ENCODE measurements around the gene SPART.

Gene SPART

GRCh38 chr13:36362914-36363313, 16.7 kb upstream of the SPART start:
- no peak for DNase-seq (ENCODE audit: low read depth in 1 of 2, low spot score in 1 of 2)
- in situ Hi-C loops (cut with HindIII; ENCODE audit: low pct_unique_long_range_greater_than_20kb, low sequenced_read_pairs) = no loop called here
- no peak for TF ChIP-seq JUND (IDR thresholded peaks at IDR 0.05; ENCODE audit: low read depth)

DNA sequence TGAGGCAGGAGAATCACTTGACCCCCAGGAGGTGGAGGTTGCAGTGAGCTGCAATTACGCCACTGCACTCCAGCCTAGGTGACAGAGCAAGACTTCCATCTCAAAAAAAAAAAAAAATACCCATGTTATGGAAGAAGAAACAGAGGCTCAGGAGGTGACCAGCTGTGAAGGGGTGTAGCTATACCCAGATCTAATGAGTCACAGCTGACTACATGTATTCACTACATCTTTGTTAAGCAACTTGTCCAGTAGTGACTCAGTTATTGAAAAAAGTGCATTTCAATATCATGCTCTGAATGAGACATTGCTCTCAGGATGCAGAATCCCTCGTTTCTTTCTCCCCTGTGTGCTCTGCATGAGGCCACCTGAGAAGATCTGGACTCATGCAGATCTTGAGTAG, 16.1 kb upstream of the SPART start:
- no peak for DNase-seq (ENCODE audit: low read depth in 1 of 2, low spot score in 1 of 2)
- in situ Hi-C loops (cut with HindIII; ENCODE audit: low pct_unique_long_range_greater_than_20kb, low sequenced_read_pairs) = no loop called here
- no peak for TF ChIP-seq JUND (IDR thresholded peaks at IDR 0.05; ENCODE audit: low read depth)

- TF ChIP-seq JUND (IDR thresholded peaks at IDR 0.05; ENCODE audit: low read depth) = no peak
- DNase-seq (ENCODE audit: low read depth in 1 of 2, low spot score in 1 of 2) = no peak
- in situ Hi-C loops (cut with HindIII; ENCODE audit: low pct_unique_long_range_greater_than_20kb, low sequenced_read_pairs) = no loop called here
These were observed 14.7 kb upstream of the SPART start for GRCh38 chr13:36360903-36361302.

DNA sequence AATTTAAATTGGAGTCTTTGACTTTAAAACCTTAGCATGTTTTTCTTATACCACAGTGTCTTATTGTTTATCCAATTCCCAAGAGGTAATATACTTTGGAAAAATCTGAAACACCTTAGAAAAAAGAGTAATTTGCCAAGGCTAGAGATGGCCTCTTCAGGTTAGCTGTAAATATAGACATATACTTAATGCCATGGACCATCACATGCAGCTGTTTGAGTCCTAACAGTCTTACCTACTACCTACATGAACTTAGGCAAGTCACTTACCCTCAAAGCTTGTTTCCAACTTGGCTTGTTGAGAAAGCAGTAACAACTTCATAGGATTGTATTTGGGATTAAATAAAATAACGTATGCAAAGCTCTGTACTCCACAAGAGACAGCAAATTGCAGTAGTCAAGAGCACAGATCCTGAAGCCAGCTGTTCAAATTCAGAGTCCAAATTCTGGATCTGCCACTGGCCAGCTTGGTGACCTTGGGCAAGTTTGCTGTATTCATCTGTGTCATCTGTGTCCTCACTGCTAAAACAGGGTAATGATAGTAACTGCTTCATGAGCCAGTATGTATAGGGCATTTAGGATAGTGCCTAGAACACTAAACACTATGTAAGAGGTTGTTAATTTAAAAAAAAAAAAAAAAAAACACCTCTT, 13.2 kb upstream of the SPART start:
- in situ Hi-C loops (cut with HindIII; ENCODE audit: low pct_unique_long_range_greater_than_20kb, low sequenced_read_pairs) = no loop called here
- DNase-seq (ENCODE audit: low read depth in 1 of 2, low spot score in 1 of 2) = no peak
- TF ChIP-seq JUND (IDR thresholded peaks at IDR 0.05; ENCODE audit: low read depth) = no peak

DNA sequence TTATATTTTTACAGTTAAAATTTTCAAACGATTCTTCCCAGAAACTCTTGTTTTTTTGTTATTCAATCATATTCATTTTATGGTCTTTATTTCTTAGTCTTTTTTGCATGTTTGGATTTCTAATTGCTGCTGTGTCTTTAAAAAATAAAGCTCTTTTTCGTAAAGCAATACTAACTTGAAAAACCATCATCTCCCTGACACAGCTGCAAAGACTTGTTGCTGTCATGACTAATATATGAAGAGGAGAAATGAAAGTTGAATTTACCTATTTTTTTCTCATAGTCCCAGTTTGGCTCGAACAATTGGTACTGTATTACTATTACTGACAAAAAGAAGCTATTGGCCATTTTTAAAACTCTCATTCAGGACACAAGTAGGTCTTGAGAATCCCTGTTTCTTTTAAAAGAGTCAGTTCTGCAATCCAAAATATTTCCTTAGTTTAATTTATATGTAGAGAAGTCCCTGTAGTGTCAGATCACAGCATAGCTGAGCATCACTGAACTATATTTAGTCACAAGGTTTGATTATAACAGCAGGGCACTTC, 12.1 kb upstream of the SPART start:
- TF ChIP-seq JUND (IDR thresholded peaks at IDR 0.05; ENCODE audit: low read depth) = no peak
- in situ Hi-C loops (cut with HindIII; ENCODE audit: low pct_unique_long_range_greater_than_20kb, low sequenced_read_pairs) = no loop called here
- no peak for DNase-seq (ENCODE audit: low read depth in 1 of 2, low spot score in 1 of 2)

DNA sequence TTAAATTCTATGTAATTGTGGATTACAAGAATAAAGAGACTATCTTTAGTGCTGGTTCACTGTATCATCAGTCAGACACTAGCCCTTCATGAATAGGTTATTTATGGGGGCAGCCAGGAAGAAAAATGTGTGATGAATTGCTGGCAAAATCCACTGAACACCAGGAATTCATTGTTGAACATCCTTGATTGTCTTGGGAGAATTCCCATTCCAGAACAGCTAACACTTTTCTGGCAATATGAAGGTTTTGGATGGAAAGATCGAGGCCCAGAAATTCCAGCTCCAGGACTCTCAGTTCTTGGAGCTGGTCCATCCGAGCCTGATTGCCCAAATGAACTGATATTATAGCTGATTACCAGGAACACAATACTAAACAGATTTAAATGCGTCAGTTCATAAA, 11.5 kb upstream of the SPART start:
- in situ Hi-C loops (cut with HindIII; ENCODE audit: low pct_unique_long_range_greater_than_20kb, low sequenced_read_pairs) = no loop called here
- TF ChIP-seq JUND (IDR thresholded peaks at IDR 0.05; ENCODE audit: low read depth) = no peak
- DNase-seq (ENCODE audit: low read depth in 1 of 2, low spot score in 1 of 2) = no peak

DNA sequence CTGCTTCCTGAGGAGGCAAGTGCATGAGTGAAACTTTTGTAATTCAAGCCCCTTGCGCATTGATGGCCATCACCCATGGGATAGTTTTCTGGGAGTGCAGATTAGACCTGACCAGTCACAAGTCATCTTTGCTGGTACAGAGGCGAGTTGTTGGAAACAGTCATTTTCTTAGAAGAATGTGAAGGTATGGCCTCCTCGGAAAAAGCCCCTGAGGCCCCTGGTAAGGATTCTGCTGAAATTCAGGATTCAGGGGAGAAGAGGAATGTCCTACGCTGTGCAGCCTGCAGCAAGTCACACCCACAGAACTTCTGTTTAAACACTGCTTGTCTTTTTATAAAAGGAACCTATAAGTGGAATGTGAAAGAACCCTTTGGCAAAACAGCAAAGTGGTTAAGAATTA, 11.0 kb upstream of the SPART start:
- in situ Hi-C loops (cut with HindIII; ENCODE audit: low pct_unique_long_range_greater_than_20kb, low sequenced_read_pairs) = no loop called here
- no peak for TF ChIP-seq JUND (IDR thresholded peaks at IDR 0.05; ENCODE audit: low read depth)
- DNase-seq (ENCODE audit: low read depth in 1 of 2, low spot score in 1 of 2) = no peak

- no peak for TF ChIP-seq JUND (IDR thresholded peaks at IDR 0.05; ENCODE audit: low read depth)
- no peak for DNase-seq (ENCODE audit: low read depth in 1 of 2, low spot score in 1 of 2)
- in situ Hi-C loops (cut with HindIII; ENCODE audit: low pct_unique_long_range_greater_than_20kb, low sequenced_read_pairs) = no loop called here
These were observed 9.9 kb upstream of the SPART start for GRCh38 chr13:36356058-36356457.

- DNase-seq (ENCODE audit: low read depth in 1 of 2, low spot score in 1 of 2) = no peak
- in situ Hi-C loops (cut with HindIII; ENCODE audit: low pct_unique_long_range_greater_than_20kb, low sequenced_read_pairs) = no loop called here
- no peak for TF ChIP-seq JUND (IDR thresholded peaks at IDR 0.05; ENCODE audit: low read depth)
These were observed 9.4 kb upstream of the SPART start for GRCh38 chr13:36355632-36356031.

GRCh38 chr13:36354842-36355623, 8.8 kb upstream of the SPART start:
- DNase-seq (ENCODE audit: low read depth in 1 of 2, low spot score in 1 of 2) = no peak
- TF ChIP-seq JUND (IDR thresholded peaks at IDR 0.05; ENCODE audit: low read depth) = no peak
- in situ Hi-C loops (cut with HindIII; ENCODE audit: low pct_unique_long_range_greater_than_20kb, low sequenced_read_pairs) = no loop called here

GRCh38 chr13:36353001-36353400, 6.8 kb upstream of the SPART start:
- in situ Hi-C loops (cut with HindIII; ENCODE audit: low pct_unique_long_range_greater_than_20kb, low sequenced_read_pairs) = no loop called here
- DNase-seq (ENCODE audit: low read depth in 1 of 2, low spot score in 1 of 2) = no peak
- no peak for TF ChIP-seq JUND (IDR thresholded peaks at IDR 0.05; ENCODE audit: low read depth)

GRCh38 chr13:36352350-36352749, 6.2 kb upstream of the SPART start:
- TF ChIP-seq JUND (IDR thresholded peaks at IDR 0.05; ENCODE audit: low read depth) = no peak
- in situ Hi-C loops (cut with HindIII; ENCODE audit: low pct_unique_long_range_greater_than_20kb, low sequenced_read_pairs) = no loop called here
- DNase-seq (ENCODE audit: low read depth in 1 of 2, low spot score in 1 of 2) = no peak

DNA sequence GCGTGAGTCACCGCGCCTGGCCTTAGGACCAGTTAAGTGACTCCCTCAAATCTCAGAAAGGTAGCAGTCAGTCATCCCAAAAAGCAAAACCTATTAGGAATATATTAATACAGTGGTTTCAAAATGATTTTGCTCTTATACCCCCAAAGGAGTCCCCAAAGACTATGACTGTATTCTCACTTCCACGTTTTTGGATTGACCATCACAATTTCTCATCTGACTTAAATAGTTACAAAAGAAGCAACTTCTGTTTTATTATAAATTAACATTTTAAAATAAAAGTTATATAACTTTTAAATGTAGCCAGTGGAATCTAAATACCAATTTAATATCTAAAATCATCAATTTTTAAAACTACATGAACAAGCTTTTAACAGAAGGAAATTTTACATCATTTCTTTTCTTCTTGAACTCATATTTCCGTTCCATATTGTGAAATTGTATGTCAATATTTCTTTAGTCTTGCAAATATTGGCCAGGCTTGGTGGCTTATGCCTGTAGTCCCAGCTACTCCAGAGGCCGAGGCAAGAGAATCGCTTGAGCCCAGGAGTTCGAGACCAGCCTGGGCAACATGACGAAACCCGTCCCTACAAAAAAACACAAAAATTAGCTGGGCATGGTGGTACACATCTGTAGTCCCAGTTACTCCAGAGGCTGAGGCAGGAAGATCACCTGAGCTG, 1.5 kb upstream of the SPART start:
- in situ Hi-C loops (cut with HindIII; ENCODE audit: low pct_unique_long_range_greater_than_20kb, low sequenced_read_pairs) = no loop called here
- no peak for DNase-seq (ENCODE audit: low read depth in 1 of 2, low spot score in 1 of 2)
- TF ChIP-seq JUND (IDR thresholded peaks at IDR 0.05; ENCODE audit: low read depth) = no peak
